ENCODE data around the gene ZNF423.

DNA sequence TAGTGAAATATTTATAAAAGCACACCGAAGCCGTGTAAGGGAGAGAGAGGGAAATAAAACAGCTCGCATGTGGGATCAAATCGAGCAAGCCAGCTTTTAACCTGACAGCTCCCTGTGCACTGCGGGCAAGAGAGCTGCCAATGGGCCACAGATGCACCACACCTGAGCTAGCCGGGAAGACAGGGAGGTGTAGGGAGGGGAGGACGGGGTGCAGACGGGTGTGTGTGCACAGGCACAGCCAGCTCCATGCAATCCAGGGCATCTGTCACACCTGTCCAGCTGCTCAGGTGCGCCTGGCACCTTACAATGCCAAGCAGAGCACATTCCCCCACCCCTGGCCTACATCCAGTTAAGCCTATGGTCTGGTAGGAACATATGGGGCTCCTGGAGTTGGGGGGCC, 412.3 kb downstream of the ZNF423 start:
- no peak for TF ChIP-seq POLR2A (IDR thresholded peaks at IDR 0.05; ENCODE audit: low read depth, low read length)
- no peak for TF ChIP-seq POLR2AphosphoS5 (IDR thresholded peaks at IDR 0.05; ENCODE audit: low read depth, low read length)
- TF ChIP-seq TAF1 (IDR thresholded peaks at IDR 0.05; ENCODE audit: low read depth, low read length): no peak

Measured in GM12891 (cell line).